CD14-positive monocyte (primary cell): ENCODE measurements around the gene FBXO46. TPM values are rescaled to one million over a fixed set of nuclear protein-coding genes. Genes with fewer than 3 reads are reported as not detected.
A peak's percentile ranks its signal among the peaks of the same experiment; 100 is the strongest.

Experiments
- DNase-seq, 3 donors: peaks; one replicate each; pipeline ENCODE4 v3.0.0-alpha.2; 2011 to 2022
- H2AFZ ChIP-seq: 2 replicates; pipeline ENCODE4 v1.6.0; 2012; ENCODE audit warnings: mild to moderate bottlenecking, low read depth, low read length, inconsistent platforms; ENCODE audit not compliant: insufficient read depth, poor library complexity, severe bottlenecking
- H3K27ac ChIP-seq, 2 donors: 1 replicate in 1 of 2; 2 replicates in 1 of 2; pipeline ENCODE4 v1.5.1; 2012 to 2013; ENCODE audit warnings: low read length in 2 of 2, control low read depth in 1 of 2, inconsistent platforms in 1 of 2, low read depth in 1 of 2, mild to moderate bottlenecking in 1 of 2
- H3K27me3 ChIP-seq, 2 donors: one replicate each; pipeline versions ENCODE4 v1.6.0 to v1.6.1; 2011 to 2013; ENCODE audit warnings: low read length in 2 of 2; ENCODE audit not compliant: control insufficient read depth in 2 of 2, insufficient read depth in 2 of 2
- H3K36me3 ChIP-seq, 2 donors: replicated peaks in 1 of 2; 1 replicate in 1 of 2; 2 replicates in 1 of 2; pipeline versions ENCODE4 v1.5.1 to v1.6.1; 2012 to 2013; ENCODE audit warnings: low read length in 2 of 2, control low read depth in 1 of 2, inconsistent platforms in 1 of 2, mild to moderate bottlenecking in 1 of 2; ENCODE audit not compliant: insufficient read depth in 2 of 2, control insufficient read depth in 1 of 2
- H3K4me1 ChIP-seq, 2 donors: 1 replicate in 1 of 2; 2 replicates in 1 of 2; pipeline versions ENCODE4 v1.5.1 to v1.6.1; 2012 to 2013; ENCODE audit warnings: low read length in 2 of 2, control low read depth in 1 of 2, inconsistent platforms in 1 of 2, mild to moderate bottlenecking in 1 of 2, moderate library complexity in 1 of 2; ENCODE audit not compliant: insufficient read depth in 2 of 2, control insufficient read depth in 1 of 2
- H3K4me2 ChIP-seq: replicated peaks from 2 replicates; pipeline ENCODE3; 2012; ENCODE audit warnings: low read length, moderate library complexity, mild to moderate bottlenecking; ENCODE audit not compliant: poor library complexity, severe bottlenecking; ENCODE audit errors: extremely low read depth
- H3K4me3 ChIP-seq, 3 experiments: fragments of 200-600 bp in 1 of 3; sonication (generic) in 1 of 3; replicated peaks in 1 of 3; 1 replicate in 2 of 3; 2 replicates in 1 of 3; pipeline ENCODE4 v1.5.1; 2011 to 2013; ENCODE audit warnings: low read length in 3 of 3, mild to moderate bottlenecking in 3 of 3, control low read depth in 2 of 3, low read depth in 2 of 3, inconsistent platforms in 1 of 3, moderate library complexity in 1 of 3
- H3K79me2 ChIP-seq: 2 replicates; pipeline ENCODE4 v1.6.0; 2012; ENCODE audit warnings: mild to moderate bottlenecking, control low read depth, inconsistent platforms, low read length, moderate library complexity; ENCODE audit not compliant: insufficient read depth
- H3K9ac ChIP-seq: 2 replicates; pipeline ENCODE4 v1.6.0; 2017; ENCODE audit warnings: low read length, mild to moderate bottlenecking; ENCODE audit not compliant: insufficient read depth, poor library complexity, severe bottlenecking
- H3K9me3 ChIP-seq, 2 donors: replicated peaks in 1 of 2; 1 replicate in 1 of 2; 2 replicates in 1 of 2; pipeline versions ENCODE4 v1.5.1 to v1.6.1; 2012 to 2013; ENCODE audit warnings: low read length in 2 of 2, control low read depth in 1 of 2; ENCODE audit not compliant: control insufficient read depth in 1 of 2, insufficient read depth in 1 of 2
- H4K20me1 ChIP-seq: 2 replicates; pipeline ENCODE4 v1.6.0; 2012; ENCODE audit warnings: mild to moderate bottlenecking, low read length, control low read depth, moderate library complexity; ENCODE audit not compliant: insufficient read depth
- H3K27ac Mint-ChIP-seq, 7 donors: one replicate each; pipeline ENCODE4 v1.8.0; 2020; ENCODE audit warnings: mild to moderate bottlenecking in 7 of 7, mixed read lengths in 7 of 7, moderate library complexity in 6 of 7, inconsistent platforms in 2 of 7
- H3K27me3 Mint-ChIP-seq, 3 donors: one replicate each; pipeline ENCODE4 v1.8.0; 2021 to 2022; ENCODE audit warnings: low read depth in 3 of 3, mild to moderate bottlenecking in 3 of 3, mixed read lengths in 3 of 3, moderate library complexity in 3 of 3, inconsistent platforms in 1 of 3
- H3K36me3 Mint-ChIP-seq, 2 donors: one replicate each; pipeline ENCODE4 v1.8.0; 2020; ENCODE audit warnings: mixed read lengths in 2 of 2, inconsistent platforms in 1 of 2, mild to moderate bottlenecking in 1 of 2
- H3K4me1 Mint-ChIP-seq: one replicate; pipeline ENCODE4 v1.8.0; 2020; ENCODE audit warnings: mild to moderate bottlenecking, mixed read lengths
- H3K4me3 Mint-ChIP-seq, 2 donors: one replicate each; pipeline ENCODE4 v1.8.0; 2020; ENCODE audit warnings: mild to moderate bottlenecking in 2 of 2, mixed read lengths in 2 of 2, moderate library complexity in 1 of 2
- H3K9me3 Mint-ChIP-seq, 7 donors: one replicate each; pipeline ENCODE4 v1.8.0; 2020 to 2022; ENCODE audit warnings: mixed read lengths in 7 of 7, mild to moderate bottlenecking in 6 of 7, moderate library complexity in 6 of 7, inconsistent platforms in 2 of 7
- WGBS: methylation state at CpG from one replicate; pipeline ENCODE4 v1.1.5; 2013; ENCODE audit warnings: missing lambda C conversion rate; ENCODE audit not compliant: insufficient coverage; 5-methylcytosine and 5-hydroxymethylcytosine counted together
- intact Hi-C, 2 donors: fragments of 100-400 bp; cut with micrococcal nuclease; formaldehyde crosslinking; loops; one replicate each; pipeline versions ENCODE4 v1.15.0 to v1.15.1; 2023
- polyA plus RNA-seq, 3 donors: library from polyadenylated mRNA; depleted of rRNA in 1 of 3; unstranded in 2 of 3; stranded (reverse) in 1 of 3; fragments of 300-500 nt in 2 of 3; fragments of >200 nt in 1 of 3; fragmentation: Illumina TruSeq in 2 of 3; gene quantifications; 1 replicate in 2 of 3; 2 replicates in 1 of 3; pipeline ENCODE4 v1.2.3, GENCODE V29; 2012 to 2021
- TF ChIP-seq, protein P1 (sequence below): fragments of 200-600 bp; IDR thresholded peaks from one replicate; pipeline ENCODE4 v1.8.0; 2022; ENCODE audit warnings: antibody characterized with exemption, mild to moderate bottlenecking

FBXO46 gene
- polyA plus RNA-seq, 3 donors = 3.8 to 6.8 (median 5.5) TPM

GRCh38 chr19:45764945-45765701, 34.4 kb upstream of the FBXO46 start:
- no peaks in the 10 kb centered on the region for H3K79me2 ChIP-seq
- peak overlapping the region in 1 of 2 donors; percentile 70 for H3K4me3 Mint-ChIP-seq
- H3K9me3 Mint-ChIP-seq = peaks cover 0 to 11% (median 5%) of the 10 kb centered on the region in 7 donors
- peaks cover 61 to 93% (median 73%) of the 10 kb centered on the region in 3 donors for H3K27me3 Mint-ChIP-seq
- no peak overlapping the region for H3K4me3 ChIP-seq
- H3K36me3 ChIP-seq = no peaks in the 10 kb centered on the region
- intact Hi-C loops = no loop called here
- H3K9ac ChIP-seq = no peak overlapping the region
- peaks cover 0 to 3% of the 10 kb centered on the region in 2 donors for H3K36me3 Mint-ChIP-seq
- H3K9me3 ChIP-seq = peaks cover 0 to 7% of the 10 kb centered on the region in 2 donors
- H3K4me1 ChIP-seq = peaks cover 20 to 26% of the 10 kb centered on the region in 2 donors
- 88% methylated on average over 18 of the region's 21 CpGs for WGBS
- no peak for DNase-seq
- peaks cover 13% of the 10 kb centered on the region for H4K20me1 ChIP-seq
- H3K4me1 Mint-ChIP-seq = peaks cover 13% of the 10 kb centered on the region
- H2AFZ ChIP-seq = no peak overlapping the region
- no peak overlapping the region for H3K4me2 ChIP-seq
- no peak overlapping the region for H3K27ac Mint-ChIP-seq
- TF ChIP-seq, protein P1, sequence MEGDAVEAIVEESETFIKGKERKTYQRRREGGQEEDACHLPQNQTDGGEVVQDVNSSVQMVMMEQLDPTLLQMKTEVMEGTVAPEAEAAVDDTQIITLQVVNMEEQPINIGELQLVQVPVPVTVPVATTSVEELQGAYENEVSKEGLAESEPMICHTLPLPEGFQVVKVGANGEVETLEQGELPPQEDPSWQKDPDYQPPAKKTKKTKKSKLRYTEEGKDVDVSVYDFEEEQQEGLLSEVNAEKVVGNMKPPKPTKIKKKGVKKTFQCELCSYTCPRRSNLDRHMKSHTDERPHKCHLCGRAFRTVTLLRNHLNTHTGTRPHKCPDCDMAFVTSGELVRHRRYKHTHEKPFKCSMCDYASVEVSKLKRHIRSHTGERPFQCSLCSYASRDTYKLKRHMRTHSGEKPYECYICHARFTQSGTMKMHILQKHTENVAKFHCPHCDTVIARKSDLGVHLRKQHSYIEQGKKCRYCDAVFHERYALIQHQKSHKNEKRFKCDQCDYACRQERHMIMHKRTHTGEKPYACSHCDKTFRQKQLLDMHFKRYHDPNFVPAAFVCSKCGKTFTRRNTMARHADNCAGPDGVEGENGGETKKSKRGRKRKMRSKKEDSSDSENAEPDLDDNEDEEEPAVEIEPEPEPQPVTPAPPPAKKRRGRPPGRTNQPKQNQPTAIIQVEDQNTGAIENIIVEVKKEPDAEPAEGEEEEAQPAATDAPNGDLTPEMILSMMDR = no peak
- peaks cover 22 to 71% of the 10 kb centered on the region in 2 donors for H3K27me3 ChIP-seq
- H3K27ac ChIP-seq = no peak overlapping the region

DNA sequence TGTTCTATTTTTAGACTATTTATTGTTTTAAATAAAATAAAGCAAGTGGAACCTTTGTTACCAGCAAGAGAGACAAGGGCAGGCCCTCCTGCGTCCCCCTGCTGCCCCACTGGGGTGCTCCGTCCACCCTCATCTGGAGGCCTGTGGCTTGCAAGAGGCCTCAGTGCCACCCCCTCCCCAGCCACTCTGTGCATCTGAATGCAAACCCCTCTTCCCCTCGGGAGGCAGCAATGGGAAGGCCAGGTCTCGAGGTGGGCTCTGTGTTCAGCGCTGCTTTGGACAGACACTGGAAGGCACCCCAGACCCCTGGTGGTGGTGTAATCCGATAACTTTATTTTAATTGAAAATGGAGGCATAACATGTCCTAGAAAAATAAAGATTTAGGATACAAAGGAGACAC, 33.8 kb upstream of the FBXO46 start:
- TF ChIP-seq, protein P1 = no peak
- peak overlapping the region in 1 of 2 donors; percentile 70 for H3K4me3 Mint-ChIP-seq
- DNase-seq = no peak
- 74% methylated on average over 4 of the region's 6 CpGs for WGBS
- peaks cover 14 to 20% of the 10 kb centered on the region in 2 donors for H3K4me1 ChIP-seq
- H3K9ac ChIP-seq = no peak overlapping the region
- peaks cover 7% of the 10 kb centered on the region for H4K20me1 ChIP-seq
- H3K4me3 ChIP-seq = no peak overlapping the region
- peaks cover 58 to 90% (median 68%) of the 10 kb centered on the region in 3 donors for H3K27me3 Mint-ChIP-seq
- H3K36me3 ChIP-seq = no peaks in the 10 kb centered on the region
- no peak overlapping the region for H3K27ac ChIP-seq
- peaks cover 22 to 65% of the 10 kb centered on the region in 2 donors for H3K27me3 ChIP-seq
- H3K9me3 ChIP-seq = peaks cover 0 to 7% of the 10 kb centered on the region in 2 donors
- H3K27ac Mint-ChIP-seq = no peak overlapping the region
- peaks cover 8% of the 10 kb centered on the region for H3K4me1 Mint-ChIP-seq
- no peak overlapping the region for H3K4me2 ChIP-seq
- peaks cover 0 to 3% of the 10 kb centered on the region in 2 donors for H3K36me3 Mint-ChIP-seq
- intact Hi-C loops = no loop called here
- H2AFZ ChIP-seq = no peak overlapping the region
- H3K79me2 ChIP-seq = no peaks in the 10 kb centered on the region
- peaks cover 0 to 7% (median under 1%) of the 10 kb centered on the region in 7 donors for H3K9me3 Mint-ChIP-seq
